ENCODE results near the gene NUFIP1.

NUFIP1 gene

GRCh38 chr13:44967704-44968433 lies 21.4 kb downstream of the NUFIP1 start:
- Histone ChIP-seq H2BK15ac (ENCODE audit: low read length) (no peak overlapping the region), H3K14ac (ENCODE audit: low read length) (no peak overlapping the region), H4K8ac (ENCODE audit: low read depth, low read length) (no peak overlapping the region), H2BK5ac (ENCODE audit: low read length) (no peak overlapping the region), H2AFZ (ENCODE audit: low read length) (no peak overlapping the region), H3K4me2 (ENCODE audit: insufficient read depth, low read length, poor library complexity, severe bottlenecking) (no peak overlapping the region), H3K23ac (ENCODE audit: low read depth, low read length, poor library complexity) (no peak overlapping the region), H3K9me3 (replicated peaks in 1 of 2; ENCODE audit: control insufficient read depth in 2 of 2, insufficient read depth in 1 of 2, low read depth in 1 of 2, low read length in 2 of 2) (peaks cover 0 to 15% of the 10 kb centered on the region in 2 donors), H2BK12ac (ENCODE audit: low read length) (no peak overlapping the region), H3K27me3 (ENCODE audit: control insufficient read depth in 3 of 3, insufficient read depth in 3 of 3, low read depth in 1 of 3, low read length in 3 of 3) (no peaks in the 10 kb centered on the region), H3K4me1 (ENCODE audit: control insufficient read depth in 2 of 2, insufficient read depth in 1 of 2, low read depth in 1 of 2, low read length in 2 of 2) (peaks cover 2 to 3% of the 10 kb centered on the region in 2 donors), H3K18ac (ENCODE audit: low read length) (no peak overlapping the region), H3K4me3 (ENCODE audit: low read length in 2 of 2) (no peak overlapping the region), H2BK120ac (ENCODE audit: low read depth, low read length) (no peak overlapping the region), H3K4ac (ENCODE audit: low read length) (no peak overlapping the region), H3K9ac (ENCODE audit: low read depth, low read length, poor library complexity) (no peak overlapping the region), H2AK5ac (ENCODE audit: low read depth, low read length) (no peak overlapping the region), H4K91ac (ENCODE audit: low read depth, low read length, poor library complexity) (no peak overlapping the region), H3K36me3 (replicated peaks in 1 of 2; ENCODE audit: control insufficient read depth in 2 of 2, insufficient read depth in 2 of 2, low read length in 2 of 2) (peaks cover 9 to 78% of the 10 kb centered on the region in 2 donors), H3K79me1 (ENCODE audit: low read depth, low read length) (no peaks in the 10 kb centered on the region), H3K27ac (replicated peaks; ENCODE audit: low read length) (no peak overlapping the region)
- no peak for DNase-seq (ENCODE audit: low spot score)
- no CpG with 5 or more reads among the region's 3 CpGs for WGBS, 2 donors (ENCODE audit: extremely low coverage in 2 of 2, insufficient read length in 2 of 2, insufficient replicate concordance in 1 of 2)

- no peak overlapping the region for H3K4ac ChIP-seq (ENCODE audit: low read length)
Observed at GRCh38 chr13:44961997-44962396, 27.3 kb downstream of the NUFIP1 start.

GRCh38 chr13:44955406-44955805 lies 33.9 kb downstream of the NUFIP1 start:
- H3K18ac ChIP-seq (ENCODE audit: low read length), result no peak overlapping the region
- no peak overlapping the region for H3K14ac ChIP-seq (ENCODE audit: low read length)
- no peaks in the 10 kb centered on the region for H3K79me1 ChIP-seq (ENCODE audit: low read depth, low read length)
- H3K9ac ChIP-seq (ENCODE audit: low read depth, low read length, poor library complexity), result no peak overlapping the region
- no peak overlapping the region for H3K23ac ChIP-seq (ENCODE audit: low read depth, low read length, poor library complexity)
- no peak overlapping the region for H2BK5ac ChIP-seq (ENCODE audit: low read length)
- no peak overlapping the region for H2AFZ ChIP-seq (ENCODE audit: low read length)
- H4K8ac ChIP-seq (ENCODE audit: low read depth, low read length), result no peak overlapping the region
- no peak overlapping the region for H3K27ac ChIP-seq (replicated peaks; ENCODE audit: low read length)
- no peak overlapping the region for H3K4me3 ChIP-seq (ENCODE audit: low read length in 2 of 2)
- no peak overlapping the region for H2AK5ac ChIP-seq (ENCODE audit: low read depth, low read length)
- WGBS, 2 donors (ENCODE audit: extremely low coverage in 2 of 2, insufficient read length in 2 of 2, insufficient replicate concordance in 1 of 2), result no CpG with 5 or more reads among the region's 3 CpGs
- H2BK120ac ChIP-seq (ENCODE audit: low read depth, low read length), result no peak overlapping the region
- DNase-seq (ENCODE audit: low spot score), result no peak
- no peak overlapping the region for H2BK15ac ChIP-seq (ENCODE audit: low read length)
- H3K4me2 ChIP-seq (ENCODE audit: insufficient read depth, low read length, poor library complexity, severe bottlenecking), result no peak overlapping the region
- H2BK12ac ChIP-seq (ENCODE audit: low read length), result no peak overlapping the region
- no peak overlapping the region for H3K4ac ChIP-seq (ENCODE audit: low read length)
- H3K27me3 ChIP-seq (ENCODE audit: control insufficient read depth in 3 of 3, insufficient read depth in 3 of 3, low read depth in 1 of 3, low read length in 3 of 3), result no peaks in the 10 kb centered on the region
- H3K36me3 ChIP-seq (replicated peaks in 1 of 2; ENCODE audit: control insufficient read depth in 2 of 2, insufficient read depth in 2 of 2, low read length in 2 of 2), result peaks cover 2 to 47% of the 10 kb centered on the region in 2 donors
- H4K91ac ChIP-seq (ENCODE audit: low read depth, low read length, poor library complexity), result no peak overlapping the region
- no peaks in the 10 kb centered on the region for H3K4me1 ChIP-seq (ENCODE audit: control insufficient read depth in 2 of 2, insufficient read depth in 1 of 2, low read depth in 1 of 2, low read length in 2 of 2)
- H3K9me3 ChIP-seq (replicated peaks in 1 of 2; ENCODE audit: control insufficient read depth in 2 of 2, insufficient read depth in 1 of 2, low read depth in 1 of 2, low read length in 2 of 2), result no peaks in the 10 kb centered on the region

More at GRCh38 chr13:44961997-44962396, 27.3 kb downstream of the NUFIP1 start:
- peaks cover 13 to 89% of the 10 kb centered on the region in 2 donors for H3K36me3 ChIP-seq (replicated peaks in 1 of 2; ENCODE audit: control insufficient read depth in 2 of 2, insufficient read depth in 2 of 2, low read length in 2 of 2)
- no peak overlapping the region for H3K9ac ChIP-seq (ENCODE audit: low read depth, low read length, poor library complexity)
- WGBS, 2 donors (ENCODE audit: extremely low coverage in 2 of 2, insufficient read length in 2 of 2, insufficient replicate concordance in 1 of 2), result no CpG with 5 or more reads among the region's 2 CpGs
- no peak overlapping the region for H2BK5ac ChIP-seq (ENCODE audit: low read length)
- no peak overlapping the region for H2BK120ac ChIP-seq (ENCODE audit: low read depth, low read length)
- no peak overlapping the region for H2AK5ac ChIP-seq (ENCODE audit: low read depth, low read length)
- H3K9me3 ChIP-seq (replicated peaks in 1 of 2; ENCODE audit: control insufficient read depth in 2 of 2, insufficient read depth in 1 of 2, low read depth in 1 of 2, low read length in 2 of 2), result peaks cover 5 to 34% of the 10 kb centered on the region in 2 donors
- no peak overlapping the region for H3K4me2 ChIP-seq (ENCODE audit: insufficient read depth, low read length, poor library complexity, severe bottlenecking)
- H2BK15ac ChIP-seq (ENCODE audit: low read length), result no peak overlapping the region
- H4K8ac ChIP-seq (ENCODE audit: low read depth, low read length), result no peak overlapping the region
- no peak for DNase-seq (ENCODE audit: low spot score)
- H2AFZ ChIP-seq (ENCODE audit: low read length), result no peak overlapping the region
- no peaks in the 10 kb centered on the region for H3K79me1 ChIP-seq (ENCODE audit: low read depth, low read length)
- no peak overlapping the region for H3K4me3 ChIP-seq (ENCODE audit: low read length in 2 of 2)
- no peaks in the 10 kb centered on the region for H3K27me3 ChIP-seq (ENCODE audit: control insufficient read depth in 3 of 3, insufficient read depth in 3 of 3, low read depth in 1 of 3, low read length in 3 of 3)
- H3K4me1 ChIP-seq (ENCODE audit: control insufficient read depth in 2 of 2, insufficient read depth in 1 of 2, low read depth in 1 of 2, low read length in 2 of 2), result no peaks in the 10 kb centered on the region
- H3K23ac ChIP-seq (ENCODE audit: low read depth, low read length, poor library complexity), result no peak overlapping the region
- H4K91ac ChIP-seq (ENCODE audit: low read depth, low read length, poor library complexity), result no peak overlapping the region
- H3K14ac ChIP-seq (ENCODE audit: low read length), result no peak overlapping the region
- H3K27ac ChIP-seq (replicated peaks; ENCODE audit: low read length), result no peak overlapping the region
- H2BK12ac ChIP-seq (ENCODE audit: low read length), result no peak overlapping the region
- no peak overlapping the region for H3K18ac ChIP-seq (ENCODE audit: low read length)

GRCh38 chr13:44954224-44954623 lies 35.0 kb downstream of the NUFIP1 start:
- Histone ChIP-seq H2BK15ac (ENCODE audit: low read length) (no peak overlapping the region), H2BK12ac (ENCODE audit: low read length) (no peak overlapping the region), H3K18ac (ENCODE audit: low read length) (no peak overlapping the region), H3K4me1 (ENCODE audit: control insufficient read depth in 2 of 2, insufficient read depth in 1 of 2, low read depth in 1 of 2, low read length in 2 of 2) (no peaks in the 10 kb centered on the region), H3K4me2 (ENCODE audit: insufficient read depth, low read length, poor library complexity, severe bottlenecking) (no peak overlapping the region), H3K4me3 (ENCODE audit: low read length in 2 of 2) (no peak overlapping the region), H2AFZ (ENCODE audit: low read length) (no peak overlapping the region), H3K79me1 (ENCODE audit: low read depth, low read length) (no peaks in the 10 kb centered on the region), H3K27ac (replicated peaks; ENCODE audit: low read length) (no peak overlapping the region), H3K23ac (ENCODE audit: low read depth, low read length, poor library complexity) (no peak overlapping the region), H3K9ac (ENCODE audit: low read depth, low read length, poor library complexity) (no peak overlapping the region), H2AK5ac (ENCODE audit: low read depth, low read length) (no peak overlapping the region), H4K8ac (ENCODE audit: low read depth, low read length) (no peak overlapping the region), H4K91ac (ENCODE audit: low read depth, low read length, poor library complexity) (no peak overlapping the region), H3K9me3 (replicated peaks in 1 of 2; ENCODE audit: control insufficient read depth in 2 of 2, insufficient read depth in 1 of 2, low read depth in 1 of 2, low read length in 2 of 2) (no peaks in the 10 kb centered on the region), H3K36me3 (replicated peaks in 1 of 2; ENCODE audit: control insufficient read depth in 2 of 2, insufficient read depth in 2 of 2, low read length in 2 of 2) (peaks cover 2 to 51% of the 10 kb centered on the region in 2 donors), H3K14ac (ENCODE audit: low read length) (no peak overlapping the region), H3K4ac (ENCODE audit: low read length) (no peak overlapping the region), H2BK5ac (ENCODE audit: low read length) (no peak overlapping the region), H2BK120ac (ENCODE audit: low read depth, low read length) (no peak overlapping the region), H3K27me3 (ENCODE audit: control insufficient read depth in 3 of 3, insufficient read depth in 3 of 3, low read depth in 1 of 3, low read length in 3 of 3) (no peaks in the 10 kb centered on the region)
- WGBS, 2 donors (ENCODE audit: extremely low coverage in 2 of 2, insufficient read length in 2 of 2, insufficient replicate concordance in 1 of 2), result 100% methylated on average over 2 of the region's 7 CpGs; no CpG with 5 or more reads in 1 of the 2 donors
- no peak for DNase-seq (ENCODE audit: low spot score)
